Retinal pigment epithelial cell (primary cell): Measurements from ENCODE around the gene FAM136A.
"Not testable (repeated sequence)": the region's sequence is repeated elsewhere in the genome, so short reads cannot be mapped to it uniquely, and the experiment has no call there.

Experiments used
- DNase-seq: peaks from one replicate; pipeline ENCODE4 v3.0.0-alpha.2; 2010; ENCODE audit warnings: low read depth
- H3K4me3 ChIP-seq: 2 replicates; pipeline ENCODE4 v1.5.1; 2011; ENCODE audit warnings: mild to moderate bottlenecking, low read length, control low read depth, moderate library complexity
- CTCF ChIP-seq: conservative IDR thresholded peaks from 2 replicates; pipeline ENCODE4 v1.5.1; 2011; ENCODE audit warnings: low read depth, low read length, control low read depth, inconsistent platforms

The FAM136A gene

GRCh38 chr2:70321370-70321769, 19.5 kb upstream of the FAM136A start:
- no peak overlapping the region for H3K4me3 ChIP-seq
- no peak for DNase-seq
- TF ChIP-seq CTCF = no peak

GRCh38 chr2:70314640-70315039, 12.8 kb upstream of the FAM136A start:
- H3K4me3 ChIP-seq = no peak overlapping the region
- no peak for DNase-seq
- TF ChIP-seq CTCF = no peak

DNA sequence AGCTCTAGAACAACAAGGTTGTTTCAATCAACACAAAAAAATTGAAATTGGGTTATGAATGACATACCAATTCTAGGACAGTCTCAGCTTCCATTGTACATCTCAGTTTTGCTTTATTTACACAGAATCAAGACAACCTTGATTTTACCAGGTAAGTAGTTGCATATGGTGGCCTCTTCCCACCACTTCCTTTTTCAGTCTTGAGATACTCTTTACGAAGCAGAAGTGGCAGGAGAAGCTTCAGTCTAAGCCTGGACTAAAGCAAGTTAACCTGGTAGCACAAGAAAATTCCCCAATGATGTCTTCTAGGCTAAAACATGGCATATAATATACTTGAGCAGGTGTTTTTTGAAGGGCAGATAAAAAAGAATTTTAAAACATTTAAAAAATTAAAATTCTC, 10.7 kb upstream of the FAM136A start:
- no peak for DNase-seq
- TF ChIP-seq CTCF = no peak
- H3K4me3 ChIP-seq = no peak overlapping the region

- no peak for TF ChIP-seq CTCF
Measured at GRCh38 chr2:70310899-70311298, 9.0 kb upstream of the FAM136A start.

DNA sequence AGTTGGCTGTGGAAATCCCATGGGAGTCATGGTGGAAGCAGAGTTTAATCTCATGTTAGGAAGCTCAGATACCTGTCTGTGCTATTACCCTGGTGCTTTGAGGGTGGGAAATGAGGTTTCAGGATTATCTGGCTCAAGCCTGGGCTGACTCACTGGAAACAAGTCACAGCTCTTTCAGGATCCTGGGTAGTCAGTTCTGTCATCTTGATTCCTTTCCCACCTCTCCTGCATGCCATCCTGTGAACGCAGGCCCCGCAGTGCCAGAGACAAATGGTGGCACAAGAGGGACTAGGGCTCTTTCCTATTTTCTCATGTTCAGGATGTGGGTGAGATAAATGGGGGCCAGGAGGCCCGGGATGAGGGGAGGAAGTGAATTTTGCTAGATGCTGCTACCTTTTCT, 3.7 kb upstream of the FAM136A start:
- DNase-seq = no peak
- no peak for TF ChIP-seq CTCF
- H3K4me3 ChIP-seq = no peak overlapping the region

More at GRCh38 chr2:70310899-70311298, 9.0 kb upstream of the FAM136A start:
- DNase-seq = no peak
- H3K4me3 ChIP-seq = no peak overlapping the region

DNA sequence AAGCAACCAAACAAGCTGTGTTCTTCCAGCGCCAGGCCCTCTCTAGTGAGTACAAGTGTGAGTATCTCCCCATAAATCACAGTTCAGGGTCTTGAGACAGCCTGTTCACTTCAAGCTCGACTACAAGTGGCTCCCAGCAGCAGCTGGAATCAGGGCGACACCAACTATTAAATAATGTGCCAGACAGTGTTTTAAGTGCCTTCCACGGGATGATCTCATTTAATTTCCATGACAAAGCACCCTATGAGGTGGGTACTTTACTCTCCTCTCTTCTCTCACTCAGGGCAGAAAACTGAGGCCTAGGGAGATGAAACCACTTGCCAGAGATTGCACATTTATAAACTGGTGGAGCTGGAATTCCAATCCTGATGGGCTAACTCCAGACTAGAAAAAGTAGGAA, 2.6 kb upstream of the FAM136A start:
- no peak overlapping the region for H3K4me3 ChIP-seq
- no peak for TF ChIP-seq CTCF
- no peak for DNase-seq

GRCh38 chr2:70303186-70303585, 1.3 kb upstream of the FAM136A start:
- H3K4me3 ChIP-seq = no peak overlapping the region
- TF ChIP-seq CTCF = no peak
- no peak for DNase-seq

DNA sequence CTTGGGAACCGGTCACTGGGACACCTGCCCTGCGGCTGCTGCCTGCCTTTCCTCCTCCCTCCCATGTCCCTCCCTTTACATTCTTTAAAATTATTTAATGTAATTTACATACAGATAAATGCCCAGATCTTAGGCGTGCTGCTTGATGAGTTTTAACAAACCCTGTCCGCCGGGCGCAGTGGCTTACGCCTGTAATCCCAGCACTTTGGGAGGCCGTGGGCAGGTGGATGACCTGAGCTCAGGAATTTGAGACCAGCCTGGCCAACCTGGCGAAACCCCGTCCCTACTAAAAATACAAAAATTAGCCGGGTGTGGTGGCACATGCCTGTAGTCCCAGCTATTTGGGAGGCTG, 304 bp upstream of the FAM136A start:
- H3K4me3 ChIP-seq, DNase-seq: not testable (repeated sequence)
